MM.1S (cell line): ENCODE data around the gene C2CD2L.

ENCODE experiments used
- DNase-seq: peaks from one replicate; pipeline ENCODE4 v3.0.0-alpha.2; 2015
- H2AFZ ChIP-seq: fragments of 300-600 bp; sonication (generic); 2 replicates; pipeline ENCODE4 v1.6.0; 2016; ENCODE audit warnings: antibody characterized with exemption, low read length
- H3F3A ChIP-seq: fragments of 300-600 bp; sonication (generic); 2 replicates; pipeline ENCODE4 v1.6.1; 2016; ENCODE audit warnings: mild to moderate bottlenecking, antibody characterized with exemption, low read length, moderate library complexity, mixed read lengths; ENCODE audit not compliant: insufficient read depth
- H3K27ac ChIP-seq: fragments of 300-600 bp; sonication (generic); 2 replicates; pipeline ENCODE4 v1.5.1; 2016; ENCODE audit warnings: mild to moderate bottlenecking, low read length
- H3K27me3 ChIP-seq: fragments of 300-600 bp; sonication (generic); replicated peaks from 2 replicates; pipeline ENCODE4 v1.6.0; 2016; ENCODE audit warnings: low read length; ENCODE audit not compliant: insufficient read depth
- H3K36me3 ChIP-seq: fragments of 300-600 bp; sonication (generic); replicated peaks from 2 replicates; pipeline ENCODE4 v1.6.1; 2016; ENCODE audit warnings: mild to moderate bottlenecking, low read length, mixed read lengths; ENCODE audit not compliant: insufficient read depth
- H3K4me1 ChIP-seq: fragments of 300-600 bp; sonication (generic); 2 replicates; pipeline ENCODE4 v1.6.1; 2016; ENCODE audit warnings: low read length, mixed read lengths
- H3K4me2 ChIP-seq: fragments of 300-600 bp; sonication (generic); 2 replicates; pipeline ENCODE4 v1.6.0; 2016; ENCODE audit warnings: low read depth, low read length
- H3K4me3 ChIP-seq: fragments of 300-600 bp; sonication (generic); 2 replicates; pipeline ENCODE4 v1.5.1; 2016; ENCODE audit warnings: low read length, mixed read lengths
- H3K79me2 ChIP-seq: fragments of 300-600 bp; sonication (generic); 2 replicates; pipeline ENCODE4 v1.6.1; 2016; ENCODE audit warnings: mixed run types, low read length, mixed read lengths
- H3K9ac ChIP-seq: fragments of 300-600 bp; sonication (generic); 2 replicates; pipeline ENCODE4 v1.6.1; 2016; ENCODE audit warnings: low read length, mixed read lengths
- H3K9me2 ChIP-seq: fragments of 300-600 bp; sonication (generic); replicated peaks from 2 replicates; pipeline ENCODE4 v1.6.1; 2016; ENCODE audit warnings: mild to moderate bottlenecking, low read length, mixed read lengths; ENCODE audit not compliant: insufficient read depth
- H3K9me3 ChIP-seq: fragments of 300-600 bp; sonication (generic); replicated peaks from 2 replicates; pipeline ENCODE4 v1.6.1; 2016; ENCODE audit warnings: mild to moderate bottlenecking, low read length, mixed read lengths; ENCODE audit not compliant: insufficient read depth
- H4K20me1 ChIP-seq: fragments of 300-600 bp; sonication (generic); 2 replicates; pipeline ENCODE4 v1.6.1; 2016; ENCODE audit warnings: mild to moderate bottlenecking, low read length, moderate library complexity, mixed read lengths; ENCODE audit not compliant: insufficient read depth
- EZH2 ChIP-seq: fragments of 300-600 bp; sonication (generic); optimal IDR thresholded peaks from 2 replicates; pipeline ENCODE3; 2017; ENCODE audit warnings: low read depth, mild to moderate bottlenecking, antibody characterized with exemption, low read length, mixed read lengths
- EZH2phosphoT487 ChIP-seq: fragments of 300-600 bp; sonication (generic); IDR thresholded peaks from 2 replicates; pipeline ENCODE4 v1.6.1; 2018; ENCODE audit warnings: antibody characterized with exemption, low read length
- TF ChIP-seq, protein P1 (sequence below): fragments of 300-600 bp; sonication (generic); IDR thresholded peaks from 2 replicates; pipeline ENCODE4 v1.5.1; 2016; ENCODE audit warnings: antibody characterized with exemption, low read length, mixed read lengths

The C2CD2L gene

DNA sequence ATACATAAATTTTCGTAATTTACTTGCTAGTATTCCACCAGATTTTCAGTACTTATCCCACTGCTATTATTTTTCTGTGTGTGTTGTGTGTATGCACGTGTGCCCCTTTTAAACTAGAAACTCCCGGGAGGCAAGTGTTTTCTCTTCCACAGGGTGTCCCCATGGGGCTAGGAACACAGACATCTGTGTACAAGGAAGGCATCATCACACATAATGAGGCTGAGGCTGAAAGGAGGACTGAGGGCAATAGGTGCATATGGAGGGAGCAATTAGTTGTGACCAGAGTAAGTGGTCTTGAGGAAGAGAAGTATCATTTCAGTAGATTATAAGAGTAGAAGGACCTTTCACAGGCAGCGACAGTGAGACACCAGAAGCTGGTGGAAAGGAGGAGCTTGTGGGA, 3.4 kb upstream of the C2CD2L start:
- Histone ChIP-seq H3F3A (peaks cover 32% of the 10 kb centered on the region), H3K9ac (no peak overlapping the region), H3K27ac (no peak overlapping the region), H3K36me3 (no peaks in the 10 kb centered on the region), H2AFZ (no peak overlapping the region), H3K9me3 (no peaks in the 10 kb centered on the region), H3K4me3 (no peak overlapping the region), H3K9me2 (no peaks in the 10 kb centered on the region), H3K79me2 (peaks cover 51% of the 10 kb centered on the region), H4K20me1 (no peaks in the 10 kb centered on the region), H3K27me3 (no peaks in the 10 kb centered on the region), H3K4me1 (peaks cover 32% of the 10 kb centered on the region), H3K4me2 (no peak overlapping the region)
- no peak for TF ChIP-seq EZH2
- TF ChIP-seq EZH2phosphoT487: no peak
- TF ChIP-seq, protein P1, sequence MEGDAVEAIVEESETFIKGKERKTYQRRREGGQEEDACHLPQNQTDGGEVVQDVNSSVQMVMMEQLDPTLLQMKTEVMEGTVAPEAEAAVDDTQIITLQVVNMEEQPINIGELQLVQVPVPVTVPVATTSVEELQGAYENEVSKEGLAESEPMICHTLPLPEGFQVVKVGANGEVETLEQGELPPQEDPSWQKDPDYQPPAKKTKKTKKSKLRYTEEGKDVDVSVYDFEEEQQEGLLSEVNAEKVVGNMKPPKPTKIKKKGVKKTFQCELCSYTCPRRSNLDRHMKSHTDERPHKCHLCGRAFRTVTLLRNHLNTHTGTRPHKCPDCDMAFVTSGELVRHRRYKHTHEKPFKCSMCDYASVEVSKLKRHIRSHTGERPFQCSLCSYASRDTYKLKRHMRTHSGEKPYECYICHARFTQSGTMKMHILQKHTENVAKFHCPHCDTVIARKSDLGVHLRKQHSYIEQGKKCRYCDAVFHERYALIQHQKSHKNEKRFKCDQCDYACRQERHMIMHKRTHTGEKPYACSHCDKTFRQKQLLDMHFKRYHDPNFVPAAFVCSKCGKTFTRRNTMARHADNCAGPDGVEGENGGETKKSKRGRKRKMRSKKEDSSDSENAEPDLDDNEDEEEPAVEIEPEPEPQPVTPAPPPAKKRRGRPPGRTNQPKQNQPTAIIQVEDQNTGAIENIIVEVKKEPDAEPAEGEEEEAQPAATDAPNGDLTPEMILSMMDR: no peak
- no peak for DNase-seq

DNA sequence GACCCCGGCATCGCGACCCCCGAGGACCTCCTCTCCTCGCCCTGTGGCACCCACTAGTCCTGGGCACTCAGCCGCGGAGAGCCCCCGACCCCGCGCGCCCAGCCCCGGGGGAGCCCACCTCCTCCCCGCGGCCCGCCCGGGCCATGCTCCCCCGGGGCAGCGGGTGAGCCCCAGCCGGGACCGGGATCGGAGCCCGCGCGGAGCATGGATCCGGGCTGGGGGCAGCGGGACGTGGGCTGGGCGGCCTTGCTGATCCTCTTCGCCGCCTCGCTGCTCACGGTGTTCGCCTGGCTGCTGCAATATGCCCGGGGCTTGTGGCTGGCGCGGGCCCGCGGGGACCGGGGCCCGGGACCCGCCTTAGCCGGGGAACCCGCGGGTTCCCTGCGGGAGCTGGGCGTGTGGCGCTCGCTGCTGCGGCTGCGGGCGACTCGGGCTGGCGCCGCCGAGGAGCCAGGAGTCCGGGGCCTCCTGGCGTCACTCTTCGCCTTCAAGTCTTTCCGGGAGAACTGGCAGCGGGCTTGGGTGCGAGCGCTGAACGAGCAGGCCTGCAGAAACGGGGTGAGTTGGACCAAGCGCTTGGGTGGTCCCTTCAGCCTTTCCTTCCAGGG, 498 bp downstream of the C2CD2L start:
- Histone ChIP-seq H3K4me3 (peak overlapping the region; percentile 84), H3K4me2 (peak overlapping the region; percentile 98), H3K27ac (peak overlapping the region; percentile 75; the same call in 1 of the 2 replicates), H3K36me3 (0 out of 2 replicates have a peak, but pooled peaks cover 5% of the 10 kb centered on the region), H3K27me3 (no peaks in the 10 kb centered on the region), H3K9me2 (no peaks in the 10 kb centered on the region), H3K9me3 (no peaks in the 10 kb centered on the region), H2AFZ (peak overlapping the region; percentile 62), H3K4me1 (peaks cover 33% of the 10 kb centered on the region), H3K79me2 (peaks cover 53% of the 10 kb centered on the region), H3F3A (peaks cover 27% of the 10 kb centered on the region), H4K20me1 (no peaks in the 10 kb centered on the region), H3K9ac (peak overlapping the region; percentile 89)
- TF ChIP-seq EZH2 (no peak), EZH2phosphoT487 (no peak)
- TF ChIP-seq, protein P1: no peak
- DNase-seq: no peak

DNA sequence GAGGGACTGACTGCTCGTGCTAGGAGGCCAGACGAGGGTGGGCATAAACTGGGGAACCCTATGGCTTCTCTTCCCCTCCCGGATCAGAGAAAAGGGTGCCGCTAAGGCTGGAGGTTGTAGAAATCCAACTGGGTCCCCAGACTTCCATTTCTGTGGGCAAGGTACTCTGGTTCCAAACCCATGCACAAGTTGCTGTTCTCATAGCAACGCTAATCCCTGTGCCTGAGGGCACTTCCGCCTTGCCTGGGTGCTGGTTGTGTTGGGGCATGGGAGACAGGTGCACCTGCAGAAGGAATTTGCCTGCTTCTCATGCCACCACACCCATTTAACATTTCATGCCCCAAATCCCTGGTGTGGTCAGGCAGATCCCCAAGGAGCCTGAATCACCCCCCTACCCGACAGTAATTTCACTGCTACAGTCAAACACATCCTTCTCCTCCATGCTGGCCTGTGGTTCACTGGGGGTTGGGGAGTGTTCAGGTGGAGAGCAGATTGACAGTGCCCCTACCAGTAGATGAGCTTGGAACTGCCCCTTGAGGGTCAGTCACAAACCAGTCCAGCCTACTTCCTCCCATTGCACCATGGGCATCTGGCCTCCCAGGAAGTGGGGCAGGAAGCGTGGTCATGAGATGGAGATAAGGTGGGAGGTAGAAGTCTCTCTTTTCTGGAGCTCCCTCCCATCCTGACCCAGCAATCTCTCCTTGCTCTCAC, 1.2 kb downstream of the C2CD2L start:
- Histone ChIP-seq H3K4me2 (peak overlapping the region; percentile 98), H3F3A (peaks cover 21% of the 10 kb centered on the region), H2AFZ (peak overlapping the region; percentile 62), H3K79me2 (peaks cover 50% of the 10 kb centered on the region), H3K27ac (peak overlapping the region; percentile 75; the same call in 1 of the 2 replicates), H3K9ac (peak overlapping the region; percentile 89), H4K20me1 (no peaks in the 10 kb centered on the region), H3K36me3 (0 out of 2 replicates have a peak, but pooled peaks cover 5% of the 10 kb centered on the region), H3K9me2 (no peaks in the 10 kb centered on the region), H3K9me3 (no peaks in the 10 kb centered on the region), H3K4me3 (peak overlapping the region; percentile 84), H3K27me3 (no peaks in the 10 kb centered on the region), H3K4me1 (peaks cover 29% of the 10 kb centered on the region)
- DNase-seq: peak; percentile 72
- no peak for TF ChIP-seq EZH2phosphoT487
- no peak for TF ChIP-seq EZH2
- TF ChIP-seq, protein P1: no peak
